Osteoblast (primary cell): ENCODE measurements around the gene ZDHHC11. TPM values are rescaled to one million over a fixed set of nuclear protein-coding genes. Genes with fewer than 3 reads are reported as not detected.

Experiments
- DNase-seq: peaks from one replicate; pipeline ENCODE4 v3.0.0; 2011; ENCODE audit warnings: low spot score, mixed read lengths; ENCODE audit not compliant: insufficient read length; ENCODE audit errors: missing footprints
- H2AFZ ChIP-seq: 2 replicates; pipeline ENCODE4 v1.6.0; 2011; ENCODE audit warnings: mild to moderate bottlenecking, low read length
- H3K27ac ChIP-seq: 2 replicates; pipeline ENCODE4 v1.5.1; 2011; ENCODE audit warnings: mild to moderate bottlenecking, low read depth, low read length, moderate library complexity
- H3K27me3 ChIP-seq: 2 replicates; pipeline ENCODE4 v1.6.0; 2012; ENCODE audit warnings: mild to moderate bottlenecking, control low read depth, inconsistent platforms, low read length, moderate library complexity; ENCODE audit not compliant: insufficient read depth
- H3K36me3 ChIP-seq: 2 replicates; pipeline ENCODE4 v1.5.1; 2011; ENCODE audit warnings: mild to moderate bottlenecking, low read length, control low read depth, moderate library complexity; ENCODE audit not compliant: insufficient read depth
- H3K4me1 ChIP-seq: 2 replicates; pipeline ENCODE4 v1.5.1; 2011; ENCODE audit warnings: mild to moderate bottlenecking, low read length, control low read depth, moderate library complexity; ENCODE audit not compliant: insufficient read depth
- H3K4me2 ChIP-seq: 2 replicates; pipeline ENCODE4 v1.6.0; 2011; ENCODE audit warnings: mild to moderate bottlenecking, low read length; ENCODE audit not compliant: insufficient read depth
- H3K4me3 ChIP-seq: fragments of 200-600 bp; sonication (generic); 3 replicates; pipeline ENCODE4 v1.5.1; 2012; ENCODE audit warnings: mild to moderate bottlenecking, low read length, inconsistent platforms; ENCODE audit not compliant: insufficient read depth
- H3K79me2 ChIP-seq: 2 replicates; pipeline ENCODE4 v1.6.0; 2012; ENCODE audit warnings: mild to moderate bottlenecking, low read length, control low read depth, inconsistent platforms; ENCODE audit not compliant: insufficient read depth
- H3K9me3 ChIP-seq: 2 replicates; pipeline ENCODE4 v1.5.1; 2011; ENCODE audit warnings: low read depth, low read length, control low read depth
- H4K20me1 ChIP-seq: 2 replicates; pipeline ENCODE4 v1.6.0; 2012; ENCODE audit warnings: mild to moderate bottlenecking, low read length, control low read depth; ENCODE audit not compliant: insufficient read depth
- total RNA-seq: library from RNA; depleted of rRNA; stranded (reverse); fragments of >200 nt; gene quantifications from 2 replicates; pipeline ENCODE4 v1.2.3, GENCODE V29; 2012
- TF ChIP-seq, protein P1 (sequence below): IDR thresholded peaks from 2 replicates; pipeline ENCODE4 v1.5.1; 2011; ENCODE audit warnings: mild to moderate bottlenecking, low read depth, low read length, moderate library complexity; ENCODE audit errors: extremely low read depth

Gene ZDHHC11
- total RNA-seq, 1 donor = 1.8 TPM

DNA sequence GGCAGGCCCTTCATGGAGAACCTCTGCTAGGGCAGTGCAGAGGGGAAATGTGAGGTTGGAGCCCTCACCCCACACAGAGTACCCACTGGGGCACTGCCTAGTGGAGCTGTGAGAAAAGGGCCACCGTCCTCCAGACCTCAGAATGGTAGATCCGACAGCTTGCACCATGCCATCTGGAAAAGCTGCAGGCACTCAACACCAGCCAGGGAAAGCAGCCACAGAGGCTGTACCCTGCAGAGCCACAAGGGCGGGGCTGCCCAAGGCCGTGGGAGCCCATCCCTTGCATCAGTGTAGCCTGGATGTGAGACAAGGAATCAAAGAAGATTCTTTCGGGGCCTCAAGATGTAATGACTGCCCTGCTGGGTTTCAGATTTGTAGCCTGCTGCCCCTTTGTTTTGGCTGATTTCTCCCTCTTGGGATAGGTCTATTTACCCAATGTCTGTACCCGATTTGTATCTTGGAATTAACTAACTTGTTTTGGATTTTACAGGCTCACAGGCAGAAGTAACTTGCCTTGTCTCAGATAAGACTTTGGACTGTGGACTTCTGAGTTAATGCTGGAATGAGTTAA, 16.6 kb upstream of the ZDHHC11 start:
- Histone ChIP-seq H2AFZ (no peak overlapping the region), H3K9me3 (no peaks in the 10 kb centered on the region)

DNA sequence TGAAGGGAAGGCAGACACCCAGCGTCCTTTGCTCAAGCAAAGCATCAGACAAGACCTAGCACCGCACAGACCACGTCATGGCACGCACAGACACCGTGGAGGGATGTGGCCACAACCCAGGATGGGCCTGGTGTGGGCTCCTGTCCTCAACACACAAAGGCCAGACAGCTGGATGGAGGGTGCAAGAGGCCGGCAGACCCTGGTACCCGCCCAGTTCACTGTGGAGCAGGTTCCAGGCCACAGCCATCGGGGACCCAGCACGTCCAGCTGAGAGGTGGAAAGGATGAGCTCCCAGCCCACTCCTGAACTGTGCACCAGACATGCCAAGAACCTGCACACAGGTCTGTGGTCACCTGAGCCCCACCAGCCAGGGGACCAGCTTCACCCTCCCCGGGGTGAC, 15.0 kb upstream of the ZDHHC11 start:
- Histone ChIP-seq H3K27ac (no peak overlapping the region), H3K4me3 (no peak overlapping the region), H4K20me1 (peaks cover 14% of the 10 kb centered on the region), H3K9me3 (no peaks in the 10 kb centered on the region), H3K4me1 (no peaks in the 10 kb centered on the region), H3K36me3 (peaks cover 55% of the 10 kb centered on the region), H2AFZ (no peak overlapping the region), H3K4me2 (no peak overlapping the region), H3K79me2 (no peaks in the 10 kb centered on the region), H3K27me3 (no peaks in the 10 kb centered on the region)
- no peak for DNase-seq
- TF ChIP-seq, protein P1, sequence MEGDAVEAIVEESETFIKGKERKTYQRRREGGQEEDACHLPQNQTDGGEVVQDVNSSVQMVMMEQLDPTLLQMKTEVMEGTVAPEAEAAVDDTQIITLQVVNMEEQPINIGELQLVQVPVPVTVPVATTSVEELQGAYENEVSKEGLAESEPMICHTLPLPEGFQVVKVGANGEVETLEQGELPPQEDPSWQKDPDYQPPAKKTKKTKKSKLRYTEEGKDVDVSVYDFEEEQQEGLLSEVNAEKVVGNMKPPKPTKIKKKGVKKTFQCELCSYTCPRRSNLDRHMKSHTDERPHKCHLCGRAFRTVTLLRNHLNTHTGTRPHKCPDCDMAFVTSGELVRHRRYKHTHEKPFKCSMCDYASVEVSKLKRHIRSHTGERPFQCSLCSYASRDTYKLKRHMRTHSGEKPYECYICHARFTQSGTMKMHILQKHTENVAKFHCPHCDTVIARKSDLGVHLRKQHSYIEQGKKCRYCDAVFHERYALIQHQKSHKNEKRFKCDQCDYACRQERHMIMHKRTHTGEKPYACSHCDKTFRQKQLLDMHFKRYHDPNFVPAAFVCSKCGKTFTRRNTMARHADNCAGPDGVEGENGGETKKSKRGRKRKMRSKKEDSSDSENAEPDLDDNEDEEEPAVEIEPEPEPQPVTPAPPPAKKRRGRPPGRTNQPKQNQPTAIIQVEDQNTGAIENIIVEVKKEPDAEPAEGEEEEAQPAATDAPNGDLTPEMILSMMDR = no peak

More for the DNA sequence above, 16.6 kb upstream of the ZDHHC11 start:
- peaks cover 70% of the 10 kb centered on the region for H3K36me3 ChIP-seq
- H3K27ac ChIP-seq = no peak overlapping the region
- H3K4me3 ChIP-seq = no peak overlapping the region
- no peak overlapping the region for H3K4me2 ChIP-seq
- peaks cover 20% of the 10 kb centered on the region for H4K20me1 ChIP-seq
- TF ChIP-seq, protein P1 = no peak
- DNase-seq = no peak
- no peaks in the 10 kb centered on the region for H3K27me3 ChIP-seq
- H3K4me1 ChIP-seq = no peaks in the 10 kb centered on the region
- H3K79me2 ChIP-seq = no peaks in the 10 kb centered on the region

DNA sequence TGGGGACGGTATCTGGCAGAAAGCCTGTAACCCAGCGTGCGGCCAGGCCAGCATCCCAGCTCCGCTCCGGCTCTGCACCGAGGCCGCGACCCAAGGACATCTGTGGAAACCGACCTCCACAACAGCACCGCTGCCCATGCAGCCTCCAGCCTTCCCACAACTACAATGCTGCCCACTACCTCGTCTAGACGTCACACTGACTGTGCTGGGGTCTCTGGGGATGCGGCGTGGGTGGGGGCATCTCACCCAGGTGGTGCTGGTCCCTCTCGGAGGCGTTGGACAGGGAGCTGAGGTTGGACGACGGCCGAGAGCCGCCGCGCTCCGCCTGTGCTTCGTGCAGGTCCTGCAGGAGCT, 14.4 kb upstream of the ZDHHC11 start:
- no peaks in the 10 kb centered on the region for H3K4me1 ChIP-seq
- no peak for DNase-seq
- TF ChIP-seq, protein P1 = no peak
- H3K27ac ChIP-seq = no peak overlapping the region
- H3K4me2 ChIP-seq = no peak overlapping the region
- H3K9me3 ChIP-seq = no peaks in the 10 kb centered on the region
- H3K4me3 ChIP-seq = no peak overlapping the region
- H3K36me3 ChIP-seq = peaks cover 49% of the 10 kb centered on the region
- peaks cover 12% of the 10 kb centered on the region for H4K20me1 ChIP-seq
- H3K79me2 ChIP-seq = no peaks in the 10 kb centered on the region
- no peak overlapping the region for H2AFZ ChIP-seq
- H3K27me3 ChIP-seq = no peaks in the 10 kb centered on the region

DNA sequence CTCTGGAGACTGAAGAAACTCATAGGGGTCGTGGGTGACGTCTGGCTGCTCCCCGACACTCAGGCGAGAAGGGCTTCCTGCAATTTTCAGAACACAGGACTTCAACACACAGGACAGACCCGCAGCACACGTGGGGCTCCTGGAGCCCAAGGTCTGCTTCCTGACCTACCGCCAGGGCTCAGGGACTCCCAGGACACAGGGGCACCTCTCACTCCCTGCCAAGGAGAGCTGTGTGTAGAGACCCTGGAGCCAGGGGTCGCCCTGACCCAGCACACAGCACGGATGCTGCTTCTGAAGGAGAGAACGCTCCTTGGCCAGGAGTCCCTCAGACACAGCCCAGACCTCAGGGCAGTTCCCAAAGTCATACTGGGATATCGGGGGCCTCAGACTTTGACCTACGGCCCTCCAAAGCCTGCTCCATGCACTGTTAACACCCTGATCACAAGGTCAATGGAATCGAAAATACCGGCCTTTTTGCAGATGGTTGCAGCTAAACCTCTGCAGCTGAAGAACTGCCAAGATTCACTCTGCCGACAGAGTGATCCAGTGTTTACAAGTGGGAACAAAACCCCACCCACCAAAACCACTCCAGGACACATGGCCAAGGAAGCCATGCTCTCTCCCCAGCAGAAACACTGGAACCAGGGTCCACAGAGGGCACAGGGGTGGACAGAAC, 13.8 kb upstream of the ZDHHC11 start:
- TF ChIP-seq, protein P1 = no peak

More for the DNA sequence above, 13.8 kb upstream of the ZDHHC11 start:
- peaks cover 12% of the 10 kb centered on the region for H4K20me1 ChIP-seq
- no peak for DNase-seq
- no peak overlapping the region for H3K4me2 ChIP-seq
- no peaks in the 10 kb centered on the region for H3K4me1 ChIP-seq
- H3K36me3 ChIP-seq = peaks cover 44% of the 10 kb centered on the region
- no peaks in the 10 kb centered on the region for H3K79me2 ChIP-seq
- no peaks in the 10 kb centered on the region for H3K9me3 ChIP-seq
- no peaks in the 10 kb centered on the region for H3K27me3 ChIP-seq
- no peak overlapping the region for H2AFZ ChIP-seq
- H3K4me3 ChIP-seq = no peak overlapping the region
- no peak overlapping the region for H3K27ac ChIP-seq
